GM12878 (cell line): ENCODE measurements around the gene SNRPD1.

ENCODE experiments used
- NR2C2 ChIP-seq: IDR thresholded peaks from 2 replicates; pipeline ENCODE4 v1.6.1; 2011; ENCODE audit warnings: borderline replicate concordance, low read depth; ENCODE audit not compliant: control insufficient read depth, insufficient read length
- POLR2AphosphoS5 ChIP-seq: IDR thresholded peaks from 2 replicates; pipeline ENCODE4 v1.6.1; 2011; ENCODE audit warnings: mild to moderate bottlenecking, low read length, inconsistent platforms
- RBBP5 ChIP-seq: fragments of 200-600 bp; sonication (generic); conservative IDR thresholded peaks from 2 replicates; pipeline ENCODE4 v1.6.1; 2016
- SMAD1 ChIP-seq: fragments of 450-650 bp; IDR thresholded peaks from 2 replicates; pipeline ENCODE4 v1.6.1; 2018; ENCODE audit warnings: mild to moderate bottlenecking, low read depth; ENCODE audit not compliant: partially characterized antibody
- USF2 ChIP-seq: IDR thresholded peaks from 2 replicates; pipeline ENCODE4 v1.6.1; 2011; ENCODE audit warnings: low read depth, low read length, improper control_type of control experiment, borderline replicate concordance
- ZZZ3 ChIP-seq: IDR thresholded peaks from 2 replicates; pipeline ENCODE4 v1.6.1; 2011; ENCODE audit warnings: low read depth; ENCODE audit not compliant: control insufficient read depth, insufficient read length
- TF ChIP-seq, protein P1 (sequence below), 3 experiments: IDR thresholded peaks in 2 of 3; conservative IDR thresholded peaks in 1 of 3; 2 replicates each; pipeline ENCODE4 v1.5.1; 2011; ENCODE audit warnings: low read depth in 3 of 3, low read length in 3 of 3, mild to moderate bottlenecking in 3 of 3, control low read depth in 2 of 3, moderate library complexity in 2 of 3, inconsistent platforms in 1 of 3, mixed read lengths in 1 of 3; ENCODE audit not compliant: control insufficient read depth in 2 of 3, insufficient read depth in 1 of 3; ENCODE audit errors: extremely low read depth in 1 of 3
- TF ChIP-seq, protein P2 (sequence below): fragments of 450-650 bp; formaldehyde crosslinking; IDR thresholded peaks from 2 replicates; pipeline ENCODE4 v1.4.0; 2022; ENCODE audit warnings: mild to moderate bottlenecking, moderate library complexity
- TF ChIP-seq, protein P3 (sequence below): fragments of 450-650 bp; IDR thresholded peaks from 2 replicates; pipeline ENCODE4 v1.6.1; 2016; ENCODE audit warnings: mild to moderate bottlenecking, moderate library complexity, borderline replicate concordance

DNA sequence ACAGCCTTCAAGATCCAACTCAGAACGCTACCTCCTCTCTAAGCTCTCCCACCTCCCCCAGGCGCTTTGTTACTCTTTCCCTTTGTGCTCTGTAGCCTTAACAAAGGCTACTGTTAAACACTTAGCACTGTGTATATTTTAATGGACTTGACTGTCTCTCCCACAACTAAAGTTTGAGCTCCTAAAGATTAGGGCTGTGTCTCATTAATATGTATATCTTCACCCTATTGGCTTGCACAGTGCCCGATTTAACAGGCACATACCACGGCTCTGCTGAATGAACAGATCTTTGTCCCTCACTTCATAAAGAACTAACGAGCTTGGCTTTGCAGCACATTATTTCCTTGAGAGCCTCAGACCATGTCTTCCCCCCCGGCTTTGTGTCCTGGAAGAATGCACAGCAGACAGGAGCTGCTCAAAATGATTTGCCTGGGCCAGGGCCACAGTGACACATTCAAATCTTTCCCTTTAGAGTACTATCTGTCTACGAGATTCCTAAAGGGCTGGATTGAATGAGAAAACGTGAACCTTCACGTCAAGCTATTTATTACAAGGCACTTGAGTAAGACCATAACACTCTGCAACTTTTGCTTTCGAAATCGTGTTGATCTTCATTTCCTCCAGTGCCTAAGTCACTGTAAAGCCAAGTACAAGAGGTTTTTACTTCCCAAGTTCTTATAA is 70.4 kb downstream of the SNRPD1 start:
- TF ChIP-seq ZZZ3 (no peak), SMAD1 (no peak), USF2 (no peak), NR2C2 (no peak), POLR2AphosphoS5 (no peak), RBBP5 (no peak)
- TF ChIP-seq, protein P1, sequence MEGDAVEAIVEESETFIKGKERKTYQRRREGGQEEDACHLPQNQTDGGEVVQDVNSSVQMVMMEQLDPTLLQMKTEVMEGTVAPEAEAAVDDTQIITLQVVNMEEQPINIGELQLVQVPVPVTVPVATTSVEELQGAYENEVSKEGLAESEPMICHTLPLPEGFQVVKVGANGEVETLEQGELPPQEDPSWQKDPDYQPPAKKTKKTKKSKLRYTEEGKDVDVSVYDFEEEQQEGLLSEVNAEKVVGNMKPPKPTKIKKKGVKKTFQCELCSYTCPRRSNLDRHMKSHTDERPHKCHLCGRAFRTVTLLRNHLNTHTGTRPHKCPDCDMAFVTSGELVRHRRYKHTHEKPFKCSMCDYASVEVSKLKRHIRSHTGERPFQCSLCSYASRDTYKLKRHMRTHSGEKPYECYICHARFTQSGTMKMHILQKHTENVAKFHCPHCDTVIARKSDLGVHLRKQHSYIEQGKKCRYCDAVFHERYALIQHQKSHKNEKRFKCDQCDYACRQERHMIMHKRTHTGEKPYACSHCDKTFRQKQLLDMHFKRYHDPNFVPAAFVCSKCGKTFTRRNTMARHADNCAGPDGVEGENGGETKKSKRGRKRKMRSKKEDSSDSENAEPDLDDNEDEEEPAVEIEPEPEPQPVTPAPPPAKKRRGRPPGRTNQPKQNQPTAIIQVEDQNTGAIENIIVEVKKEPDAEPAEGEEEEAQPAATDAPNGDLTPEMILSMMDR (IDR thresholded peaks at IDR 0.05 in 2 of 3, conservative IDR thresholded peaks at IDR 0.05 in 1 of 3; ENCODE audit: control insufficient read depth in 2 of 3, extremely low read depth in 1 of 3, insufficient read depth in 1 of 3, low read depth in 3 of 3, low read length in 3 of 3): no peak
- TF ChIP-seq, protein P2, sequence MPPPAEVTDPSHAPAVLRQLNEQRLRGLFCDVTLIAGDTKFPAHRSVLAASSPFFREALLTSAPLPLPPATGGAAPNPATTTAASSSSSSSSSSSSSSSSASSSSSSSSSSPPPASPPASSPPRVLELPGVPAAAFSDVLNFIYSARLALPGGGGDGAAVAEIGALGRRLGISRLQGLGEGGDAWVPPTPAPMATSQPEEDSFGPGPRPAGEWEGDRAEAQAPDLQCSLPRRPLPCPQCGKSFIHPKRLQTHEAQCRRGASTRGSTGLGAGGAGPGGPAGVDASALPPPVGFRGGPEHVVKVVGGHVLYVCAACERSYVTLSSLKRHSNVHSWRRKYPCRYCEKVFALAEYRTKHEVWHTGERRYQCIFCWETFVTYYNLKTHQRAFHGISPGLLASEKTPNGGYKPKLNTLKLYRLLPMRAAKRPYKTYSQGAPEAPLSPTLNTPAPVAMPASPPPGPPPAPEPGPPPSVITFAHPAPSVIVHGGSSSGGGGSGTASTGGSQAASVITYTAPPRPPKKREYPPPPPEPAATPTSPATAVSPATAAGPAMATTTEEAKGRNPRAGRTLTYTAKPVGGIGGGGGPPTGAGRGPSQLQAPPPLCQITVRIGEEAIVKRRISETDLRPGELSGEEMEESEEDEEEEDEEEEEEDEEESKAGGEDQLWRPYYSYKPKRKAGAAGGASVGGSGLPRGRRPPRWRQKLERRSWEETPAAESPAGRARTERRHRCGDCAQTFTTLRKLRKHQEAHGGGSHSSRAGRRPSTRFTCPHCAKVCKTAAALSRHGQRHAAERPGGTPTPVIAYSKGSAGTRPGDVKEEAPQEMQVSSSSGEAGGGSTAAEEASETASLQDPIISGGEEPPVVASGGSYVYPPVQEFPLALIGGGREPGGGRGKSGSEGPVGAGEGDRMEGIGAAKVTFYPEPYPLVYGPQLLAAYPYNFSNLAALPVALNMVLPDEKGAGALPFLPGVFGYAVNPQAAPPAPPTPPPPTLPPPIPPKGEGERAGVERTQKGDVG (CRISPR knock-in tag): no peak
- TF ChIP-seq, protein P3, sequence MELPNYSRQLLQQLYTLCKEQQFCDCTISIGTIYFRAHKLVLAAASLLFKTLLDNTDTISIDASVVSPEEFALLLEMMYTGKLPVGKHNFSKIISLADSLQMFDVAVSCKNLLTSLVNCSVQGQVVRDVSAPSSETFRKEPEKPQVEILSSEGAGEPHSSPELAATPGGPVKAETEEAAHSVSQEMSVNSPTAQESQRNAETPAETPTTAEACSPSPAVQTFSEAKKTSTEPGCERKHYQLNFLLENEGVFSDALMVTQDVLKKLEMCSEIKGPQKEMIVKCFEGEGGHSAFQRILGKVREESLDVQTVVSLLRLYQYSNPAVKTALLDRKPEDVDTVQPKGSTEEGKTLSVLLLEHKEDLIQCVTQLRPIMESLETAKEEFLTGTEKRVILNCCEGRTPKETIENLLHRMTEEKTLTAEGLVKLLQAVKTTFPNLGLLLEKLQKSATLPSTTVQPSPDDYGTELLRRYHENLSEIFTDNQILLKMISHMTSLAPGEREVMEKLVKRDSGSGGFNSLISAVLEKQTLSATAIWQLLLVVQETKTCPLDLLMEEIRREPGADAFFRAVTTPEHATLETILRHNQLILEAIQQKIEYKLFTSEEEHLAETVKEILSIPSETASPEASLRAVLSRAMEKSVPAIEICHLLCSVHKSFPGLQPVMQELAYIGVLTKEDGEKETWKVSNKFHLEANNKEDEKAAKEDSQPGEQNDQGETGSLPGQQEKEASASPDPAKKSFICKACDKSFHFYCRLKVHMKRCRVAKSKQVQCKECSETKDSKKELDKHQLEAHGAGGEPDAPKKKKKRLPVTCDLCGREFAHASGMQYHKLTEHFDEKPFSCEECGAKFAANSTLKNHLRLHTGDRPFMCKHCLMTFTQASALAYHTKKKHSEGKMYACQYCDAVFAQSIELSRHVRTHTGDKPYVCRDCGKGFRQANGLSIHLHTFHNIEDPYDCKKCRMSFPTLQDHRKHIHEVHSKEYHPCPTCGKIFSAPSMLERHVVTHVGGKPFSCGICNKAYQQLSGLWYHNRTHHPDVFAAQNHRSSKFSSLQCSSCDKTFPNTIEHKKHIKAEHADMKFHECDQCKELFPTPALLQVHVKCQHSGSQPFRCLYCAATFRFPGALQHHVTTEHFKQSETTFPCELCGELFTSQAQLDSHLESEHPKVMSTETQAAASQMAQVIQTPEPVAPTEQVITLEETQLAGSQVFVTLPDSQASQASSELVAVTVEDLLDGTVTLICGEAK: no peak
